Measurements from ENCODE around the gene PCMTD2.

Gene PCMTD2

GRCh38 chr20:64255361-64256281 is at the start of gene PCMTD2:
PCMTD2 (plus strand) TSS chr20:64255748; CDS start chr20:64259966, 4,218 bp downstream.
- peak; percentile 84 for DNase-seq

- no peak for DNase-seq
These were observed 48.9 kb upstream of the PCMTD2 start for GRCh38 chr20:64206614-64207013.

- DNase-seq = no peak
These were observed 47.6 kb upstream of the PCMTD2 start for GRCh38 chr20:64207641-64208590.

- DNase-seq = no peak
These were observed 46.4 kb upstream of the PCMTD2 start for GRCh38 chr20:64209148-64209547.

GRCh38 chr20:64210656-64211369 is 44.7 kb upstream of the PCMTD2 start:
- no peak for DNase-seq

- DNase-seq = no peak
These were observed 43.5 kb upstream of the PCMTD2 start for GRCh38 chr20:64211874-64212658.

- no peak for DNase-seq
These were observed 42.8 kb upstream of the PCMTD2 start for GRCh38 chr20:64212755-64213154.

- DNase-seq = no peak
These were observed 41.4 kb upstream of the PCMTD2 start for GRCh38 chr20:64214113-64214512.

- no peak for DNase-seq
These were observed 40.6 kb upstream of the PCMTD2 start for GRCh38 chr20:64214952-64215351.

GRCh38 chr20:64216036-64216435 is 39.5 kb upstream of the PCMTD2 start:
- no peak for DNase-seq

GRCh38 chr20:64216910-64217309 is 38.6 kb upstream of the PCMTD2 start:
- no peak for DNase-seq

GRCh38 chr20:64217539-64218221 is 37.9 kb upstream of the PCMTD2 start:
- no peak for DNase-seq

- DNase-seq = no peak
These were observed 36.3 kb upstream of the PCMTD2 start for GRCh38 chr20:64219202-64219601.

GRCh38 chr20:64219730-64220129 is 35.8 kb upstream of the PCMTD2 start:
- no peak for DNase-seq

GRCh38 chr20:64220420-64220819 is 35.1 kb upstream of the PCMTD2 start:
- no peak for DNase-seq

GRCh38 chr20:64220891-64221527 is 34.5 kb upstream of the PCMTD2 start:
- no peak for DNase-seq

GRCh38 chr20:64222291-64222735 is 33.2 kb upstream of the PCMTD2 start:
- no peak for DNase-seq

GRCh38 chr20:64222851-64223525 is 32.6 kb upstream of the PCMTD2 start:
- DNase-seq = no peak

GRCh38 chr20:64223526-64224067 is 32.0 kb upstream of the PCMTD2 start:
- DNase-seq = no peak
